ENCODE data around the gene CFAP251. TPM values are rescaled to one million over a fixed set of nuclear protein-coding genes. Genes with fewer than 3 reads are reported as not detected.

CFAP251 gene
- total RNA-seq, 4 donors from 2014 or later = 2.3 to 4.4 (median 2.6) TPM

GRCh38 chr12:122013136-122013535 is 94.7 kb downstream of the CFAP251 start:
- Histone ChIP-seq H3K9me3 (no peaks in the 10 kb centered on the region), H3K27me3 (no peaks in the 10 kb centered on the region), H3K4me1 (no peaks in the 10 kb centered on the region), H3K27ac (no peak overlapping the region), H3K4me3 (no peak overlapping the region), H3K36me3 (no peaks in the 10 kb centered on the region)
- TF ChIP-seq CTCF (IDR thresholded peaks at IDR 0.05) = no peak
- no peak for TF ChIP-seq POLR2AphosphoS5 (IDR thresholded peaks at IDR 0.05)
- TF ChIP-seq POLR2A (IDR thresholded peaks at IDR 0.05) = no peak
- no peak for TF ChIP-seq EP300 (IDR thresholded peaks at IDR 0.05)
- WGBS = 91% methylated on average over 4 of the region's 4 CpGs
- no peak for DNase-seq (ENCODE audit: low spot score in 2 of 2)

GRCh38 chr12:122013791-122014590 is 95.6 kb downstream of the CFAP251 start:
- 91% methylated on average over 19 of the region's 19 CpGs for WGBS
- no peaks in the 10 kb centered on the region for H3K9me3 ChIP-seq
- DNase-seq (ENCODE audit: low spot score in 2 of 2) = no peak
- no peak overlapping the region for H3K27ac ChIP-seq
- no peaks in the 10 kb centered on the region for H3K4me1 ChIP-seq
- H3K27me3 ChIP-seq = no peaks in the 10 kb centered on the region
- no peak overlapping the region for H3K4me3 ChIP-seq
- TF ChIP-seq POLR2AphosphoS5 (IDR thresholded peaks at IDR 0.05) (no peak), EP300 (IDR thresholded peaks at IDR 0.05) (no peak), CTCF (IDR thresholded peaks at IDR 0.05) (no peak), POLR2A (IDR thresholded peaks at IDR 0.05) (no peak)
- H3K36me3 ChIP-seq = no peaks in the 10 kb centered on the region

- Histone ChIP-seq H3K27ac (no peak overlapping the region), H3K9me3 (no peaks in the 10 kb centered on the region), H3K4me1 (no peaks in the 10 kb centered on the region), H3K27me3 (no peaks in the 10 kb centered on the region), H3K4me3 (no peak overlapping the region), H3K36me3 (no peaks in the 10 kb centered on the region)
- WGBS = 90% methylated on average over 5 of the region's 5 CpGs
- no peak for DNase-seq (ENCODE audit: low spot score in 2 of 2)
- TF ChIP-seq EP300 (IDR thresholded peaks at IDR 0.05) = no peak
- TF ChIP-seq POLR2AphosphoS5 (IDR thresholded peaks at IDR 0.05) = no peak
- no peak for TF ChIP-seq POLR2A (IDR thresholded peaks at IDR 0.05)
- no peak for TF ChIP-seq CTCF (IDR thresholded peaks at IDR 0.05)
Measured at GRCh38 chr12:122014781-122015180, 96.4 kb downstream of the CFAP251 start.

GRCh38 chr12:122018457-122018856 is 100.1 kb downstream of the CFAP251 start:
- TF ChIP-seq POLR2AphosphoS5 (IDR thresholded peaks at IDR 0.05) (no peak), CTCF (IDR thresholded peaks at IDR 0.05) (no peak), POLR2A (IDR thresholded peaks at IDR 0.05) (no peak), EP300 (IDR thresholded peaks at IDR 0.05) (no peak)
- no peak overlapping the region for H3K4me3 ChIP-seq
- H3K27me3 ChIP-seq = no peaks in the 10 kb centered on the region
- DNase-seq (ENCODE audit: low spot score in 2 of 2) = no peak
- no peaks in the 10 kb centered on the region for H3K36me3 ChIP-seq
- H3K27ac ChIP-seq = no peak overlapping the region
- no peaks in the 10 kb centered on the region for H3K9me3 ChIP-seq
- peaks cover 16% of the 10 kb centered on the region for H3K4me1 ChIP-seq

- no peaks in the 10 kb centered on the region for H3K9me3 ChIP-seq
- no peaks in the 10 kb centered on the region for H3K27me3 ChIP-seq
- no peak overlapping the region for H3K27ac ChIP-seq
- no peak for TF ChIP-seq POLR2AphosphoS5 (IDR thresholded peaks at IDR 0.05)
- no peak for TF ChIP-seq CTCF (IDR thresholded peaks at IDR 0.05)
- TF ChIP-seq POLR2A (IDR thresholded peaks at IDR 0.05) = no peak
- TF ChIP-seq EP300 (IDR thresholded peaks at IDR 0.05) = no peak
- peaks cover 21% of the 10 kb centered on the region for H3K4me1 ChIP-seq
- no peak for DNase-seq (ENCODE audit: low spot score in 2 of 2)
- no peaks in the 10 kb centered on the region for H3K36me3 ChIP-seq
- WGBS = 98% methylated on average over 4 of the region's 4 CpGs
- H3K4me3 ChIP-seq = no peak overlapping the region
Measured at GRCh38 chr12:122018937-122019336, 100.5 kb downstream of the CFAP251 start.

Measured in suprapubic skin (tissue), 4 donors.